Psoas muscle (tissue), 8 donors: ENCODE results near the gene CCL21. TPM values are rescaled to one million over a fixed set of nuclear protein-coding genes. Genes with fewer than 3 reads are reported as not detected.

ENCODE experiments used
- ATAC-seq, 4 donors: fragments of 200-7000 bp; cut with Tn5 transposase; one replicate each; pipeline ENCODE4 v1.9.1; 2020; ENCODE audit warnings: moderate library complexity in 3 of 4, mild to moderate bottlenecking in 2 of 4
- DNase-seq, 2 donors: peaks; one replicate each; pipeline ENCODE4 v3.0.0-alpha.2; 2020
- H3K27ac ChIP-seq: fragments of 200-600 bp; one replicate; pipeline ENCODE4 v1.8.0; 2022
- H3K27me3 ChIP-seq, 3 donors: fragments of 200-600 bp in 1 of 3; one replicate each; pipeline versions ENCODE4 v1.6.1 to v1.8.0; 2013 to 2022; ENCODE audit warnings: low read length in 2 of 3, mild to moderate bottlenecking in 2 of 3, moderate library complexity in 1 of 3; ENCODE audit not compliant: insufficient read depth in 3 of 3
- H3K36me3 ChIP-seq, 2 donors: fragments of 200-600 bp in 1 of 2; one replicate each; pipeline versions ENCODE4 v1.6.1 to v1.8.0; 2013 to 2022; ENCODE audit warnings: low read depth in 1 of 2, mild to moderate bottlenecking in 1 of 2, moderate library complexity in 1 of 2; ENCODE audit not compliant: insufficient read depth in 1 of 2
- H3K4me1 ChIP-seq: fragments of 200-600 bp; one replicate; pipeline ENCODE4 v1.8.0; 2022
- H3K4me3 ChIP-seq: fragments of 200-600 bp; one replicate; pipeline ENCODE4 v1.8.0; 2022; ENCODE audit warnings: mild to moderate bottlenecking
- H3K9me3 ChIP-seq: fragments of 200-600 bp; one replicate; pipeline ENCODE4 v1.8.0; 2022
- CTCF ChIP-seq: fragments of 200-600 bp; IDR thresholded peaks from one replicate; pipeline ENCODE4 v1.8.0; 2022; ENCODE audit warnings: antibody characterized with exemption
- WGBS, 3 donors: extraction: QIAGEN DNeasy Blood & Tissue Kit; methylation state at CpG; one replicate each; pipeline versions ENCODE4 v1.1.6 to v1.1.7; 2013; 5-methylcytosine and 5-hydroxymethylcytosine counted together
- intact Hi-C, 2 donors: fragments of 100-400 bp; cut with DNase I; formaldehyde crosslinking; loops; one replicate each; pipeline versions ENCODE4 v1.11.0 to v1.14.2; 2022
- polyA plus RNA-seq, 3 donors: library from polyadenylated mRNA; stranded (reverse); fragments of 200-250 nt; gene quantifications; one replicate each; pipeline ENCODE4 v1.2.3, GENCODE V29; 2013
- total RNA-seq, 4 donors: library from RNA; stranded (reverse); fragmentation: NEBNext Ultra II Directional in 2 of 4; extraction: Animal tissue kit (Norgen Biotek cat#: 25700) in 2 of 4; gene quantifications; one replicate each; pipeline versions ENCODE4 v1.2.1 to v1.2.4, GENCODE V29; 2021 to 2023
- donor health status: healthy with polysubstance abuse.
- donor health status: DM: no; HTN: no; CAD: no; lungs with moderate emphysema.
- donor health status: Bipolar disorder and iron deficiency.
- donor health status: healthy.
- donor health status: DM: yes; HTN: yes; CAD: no.
- donor health status: DM: no; HTN: no; CAD: no.
- donor health status: DM: no; HTN: no; CAD: no.
- donor health status: DM: yes; HTN: yes; CAD: no.

CCL21 gene
- total and polyA plus RNA-seq, 7 donors = 1.3 to 3.8 (median 2.9) TPM

- ATAC-seq (no peak), DNase-seq (no peak)
- TF ChIP-seq CTCF = no peak
- H3K4me3 ChIP-seq = no peak overlapping the region
- no peaks in the 10 kb centered on the region for H3K27me3 ChIP-seq
- no peaks in the 10 kb centered on the region for H3K9me3 ChIP-seq
- no peaks in the 10 kb centered on the region for H3K36me3 ChIP-seq
- intact Hi-C loops = no loop called here
- 76 to 89% (median 83%) methylated on average over 8 of the region's 8 CpGs for WGBS, 3 donors
- no peaks in the 10 kb centered on the region for H3K4me1 ChIP-seq
- H3K27ac ChIP-seq = no peak overlapping the region
These were observed 20.4 kb downstream of the CCL21 start for GRCh38 chr9:34689512-34689911.

GRCh38 chr9:34689116-34689470, 20.8 kb downstream of the CCL21 start:
- Histone ChIP-seq H3K36me3 (no peaks in the 10 kb centered on the region), H3K4me1 (no peaks in the 10 kb centered on the region), H3K27ac (no peak overlapping the region), H3K4me3 (no peak overlapping the region), H3K27me3 (no peaks in the 10 kb centered on the region), H3K9me3 (no peaks in the 10 kb centered on the region)
- DNase-seq (no peak), ATAC-seq (no peak)
- intact Hi-C loops = no loop called here
- TF ChIP-seq CTCF = no peak
- WGBS, 3 donors = 77 to 80% (median 79%) methylated on average over 4 of the region's 4 CpGs

DNA sequence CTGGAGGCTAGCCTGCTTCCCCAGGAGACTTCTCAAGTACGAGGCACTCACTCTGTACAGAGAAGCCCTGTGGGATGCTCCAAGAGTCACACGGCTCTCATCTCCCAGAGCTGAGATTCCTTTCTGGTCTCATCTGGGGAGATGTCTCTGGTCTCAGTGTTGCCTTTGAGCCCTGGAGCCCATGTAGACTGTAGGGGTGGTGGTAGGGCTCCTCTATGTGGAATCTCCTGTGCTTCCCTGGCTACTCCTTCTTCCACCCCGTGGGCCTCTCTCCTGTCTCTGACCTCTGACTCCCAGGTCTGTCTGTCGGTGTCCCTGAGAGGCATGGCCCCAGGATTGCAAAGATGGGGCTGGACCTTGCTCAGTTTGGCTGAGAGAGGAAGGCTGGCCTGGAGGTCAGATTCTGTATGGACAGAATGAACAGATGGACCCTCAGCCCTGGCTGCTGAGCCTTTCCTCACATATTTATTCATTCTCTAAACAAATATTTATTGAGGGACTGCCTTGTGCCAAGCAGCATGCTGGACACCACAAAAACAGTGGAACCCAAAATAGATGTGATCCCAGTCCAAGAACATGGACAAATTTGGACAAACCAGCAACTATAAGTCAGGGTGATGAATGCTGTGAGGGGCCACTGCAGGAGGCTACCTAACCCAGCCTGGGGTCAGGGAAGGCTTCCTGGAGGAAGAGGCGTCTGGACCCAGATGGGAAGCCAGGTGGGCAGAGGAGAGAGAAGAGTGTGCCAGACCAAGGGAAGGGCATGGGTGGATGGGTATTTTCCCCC, 21.4 kb downstream of the CCL21 start:
- ATAC-seq (no peak), DNase-seq (no peak)
- 61 to 74% (median 67%) methylated on average over 5 of the region's 5 CpGs for WGBS, 3 donors
- Histone ChIP-seq H3K9me3 (no peaks in the 10 kb centered on the region), H3K4me1 (no peaks in the 10 kb centered on the region), H3K36me3 (no peaks in the 10 kb centered on the region), H3K27me3 (no peaks in the 10 kb centered on the region), H3K4me3 (no peak overlapping the region), H3K27ac (no peak overlapping the region)
- intact Hi-C loops = no loop called here
- TF ChIP-seq CTCF = no peak

GRCh38 chr9:34687276-34688030, 22.5 kb downstream of the CCL21 start:
- no peaks in the 10 kb centered on the region for H3K36me3 ChIP-seq
- H3K4me3 ChIP-seq = no peak overlapping the region
- no peaks in the 10 kb centered on the region for H3K27me3 ChIP-seq
- TF ChIP-seq CTCF = no peak
- H3K4me1 ChIP-seq = no peaks in the 10 kb centered on the region
- intact Hi-C loops = no loop called here
- ATAC-seq (no peak), DNase-seq (no peak)
- no peaks in the 10 kb centered on the region for H3K9me3 ChIP-seq
- H3K27ac ChIP-seq = no peak overlapping the region
- WGBS, 3 donors = 89 to 93% (median 89%) methylated on average over 10 of the region's 10 CpGs
